ENCODE data around the gene KIDINS220. TPM values are rescaled to one million over a fixed set of nuclear protein-coding genes. Genes with fewer than 3 reads are reported as not detected.

Gene KIDINS220
- total and polyA plus RNA-seq, 2 of the 13 experiments (the other 11 are each of a cell fraction or from before 2014, with no cell fraction given), result 25.2 to 32.3 TPM

DNA sequence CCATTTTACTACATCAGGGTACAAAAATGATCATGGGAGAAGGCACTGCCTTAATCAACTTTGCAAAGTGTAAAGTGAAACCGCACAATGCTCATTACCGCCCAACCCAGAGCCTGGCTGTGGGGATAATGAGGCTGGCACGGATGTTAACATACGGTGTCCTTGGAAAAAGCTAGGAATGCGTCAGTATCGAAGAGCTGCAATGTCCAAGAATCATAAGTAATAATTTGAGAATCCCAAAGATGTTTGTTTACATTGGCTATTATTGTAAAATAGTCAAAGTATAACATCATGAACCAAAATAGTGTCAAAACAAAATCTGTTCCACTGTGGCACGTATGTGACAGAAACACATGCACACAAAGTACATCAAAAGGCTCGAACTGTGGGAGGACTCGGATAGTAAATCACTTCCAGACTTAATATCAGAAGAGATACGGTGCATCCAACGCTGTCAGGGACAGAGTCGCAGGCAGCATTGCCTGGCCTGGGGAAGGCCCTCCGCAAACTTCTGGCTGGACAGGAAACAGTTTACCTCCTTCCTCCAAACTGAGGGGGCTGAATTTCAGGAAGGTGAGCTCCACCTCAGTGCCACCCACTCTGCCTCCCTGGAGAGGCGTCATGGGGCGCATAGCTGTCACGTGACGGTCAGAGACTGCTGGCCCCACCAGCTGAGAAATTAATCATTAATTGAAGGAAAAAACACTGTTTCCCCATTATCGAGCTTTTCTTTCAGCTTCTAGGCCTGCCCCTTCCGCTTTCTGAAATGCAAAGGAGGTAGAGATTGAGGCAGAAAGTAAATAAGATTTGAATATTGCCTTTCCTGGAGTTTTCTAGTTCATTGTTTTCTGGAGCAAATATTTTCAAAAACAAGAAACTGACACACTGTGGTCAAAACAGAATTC lies 157.3 kb downstream of the KIDINS220 start (continued):
- TF ChIP-seq ETV5 (CRISPR knock-in tag; IDR thresholded peaks at IDR 0.05; ENCODE audit: borderline replicate concordance) (peak; percentile 88; the same call in 1 of the 2 replicates), ZSCAN21 (CRISPR knock-in tag; IDR thresholded peaks at IDR 0.05; ENCODE audit: borderline replicate concordance) (peak; percentile 55; the same call in 1 of the 2 replicates), GABPA (IDR thresholded peaks at IDR 0.05; ENCODE audit: low read depth, low read length) (no peak), GABPA (CRISPR knock-in tag; IDR thresholded peaks at IDR 0.05; ENCODE audit: low read depth) (peak; percentile 85), ZNF460 (CRISPR knock-in tag; IDR thresholded peaks at IDR 0.05; ENCODE audit: borderline replicate concordance) (no peak), SRSF1 (optimal IDR thresholded peaks at IDR 0.05; ENCODE audit: low read depth, low read length) (no peak), CC2D1A (CRISPR knock-in tag; IDR thresholded peaks at IDR 0.05) (no peak), PREB (CRISPR knock-in tag; IDR thresholded peaks at IDR 0.05) (no peak), ZNF367 (CRISPR knock-in tag; IDR thresholded peaks at IDR 0.05; ENCODE audit: borderline replicate concordance) (no peak), ZNF207 (IDR thresholded peaks at IDR 0.05; ENCODE audit: borderline replicate concordance) (no peak; the same call in 1 of the 2 replicates), TAF15 (IDR thresholded peaks at IDR 0.05; ENCODE audit: low read depth, low read length, poor library complexity, severe bottlenecking) (no peak), ZBTB7B (CRISPR knock-in tag; IDR thresholded peaks at IDR 0.05) (peak; percentile 84; the same call in 1 of the 2 replicates), MAFK (conservative IDR thresholded peaks at IDR 0.05 in 1 of 2, IDR thresholded peaks at IDR 0.05 in 1 of 2; ENCODE audit: low read length in 2 of 2) (no peak), PHB2 (IDR thresholded peaks at IDR 0.05; ENCODE audit: partially characterized antibody) (no peak), SAP130 (CRISPR knock-in tag; IDR thresholded peaks at IDR 0.05; ENCODE audit: low read depth) (peak; percentile 98), ATF4 (CRISPR knock-in tag; IDR thresholded peaks at IDR 0.05) (peak in 1 of 2 experiments; percentile 30; a peak in 1 of 4 replicates), ZBTB20 (CRISPR knock-in tag; IDR thresholded peaks at IDR 0.05; ENCODE audit: borderline replicate concordance, low read depth) (peak; percentile 74; the same call in 1 of the 2 replicates), TP53 (CRISPR knock-in tag; conservative IDR thresholded peaks at IDR 0.05) (no peak), ARNT (IDR thresholded peaks at IDR 0.05) (no peak), HHEX (CRISPR knock-in tag; IDR thresholded peaks at IDR 0.05) (no peak), HINFP (CRISPR knock-in tag; IDR thresholded peaks at IDR 0.05; ENCODE audit: low read depth) (peak; percentile 48), POGZ (CRISPR knock-in tag; IDR thresholded peaks at IDR 0.05) (peak; percentile 76), SRSF4 (IDR thresholded peaks at IDR 0.05; ENCODE audit: low read depth, low read length, poor library complexity, severe bottlenecking) (no peak)
- TF ChIP-seq, protein P1, sequence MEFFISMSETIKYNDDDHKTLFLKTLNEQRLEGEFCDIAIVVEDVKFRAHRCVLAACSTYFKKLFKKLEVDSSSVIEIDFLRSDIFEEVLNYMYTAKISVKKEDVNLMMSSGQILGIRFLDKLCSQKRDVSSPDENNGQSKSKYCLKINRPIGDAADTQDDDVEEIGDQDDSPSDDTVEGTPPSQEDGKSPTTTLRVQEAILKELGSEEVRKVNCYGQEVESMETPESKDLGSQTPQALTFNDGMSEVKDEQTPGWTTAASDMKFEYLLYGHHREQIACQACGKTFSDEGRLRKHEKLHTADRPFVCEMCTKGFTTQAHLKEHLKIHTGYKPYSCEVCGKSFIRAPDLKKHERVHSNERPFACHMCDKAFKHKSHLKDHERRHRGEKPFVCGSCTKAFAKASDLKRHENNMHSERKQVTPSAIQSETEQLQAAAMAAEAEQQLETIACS (CRISPR knock-in tag; IDR thresholded peaks at IDR 0.05), result 0 out of 2 replicates have a peak, but pooled peaks have one; percentile 49

Measured in HepG2 (cell line).